GM21529 (cell line): ENCODE data around the gene ADPGK.
"Not testable (repeated sequence)": the region's sequence is repeated elsewhere in the genome, so short reads cannot be mapped to it uniquely, and the experiment has no call there.

Experiments used
- ATAC-seq: cut with Tn5 transposase; IDR thresholded peaks from one replicate; pipeline ENCODE4 v1.9.1; 2021; ENCODE audit not compliant: unreplicated experiment

ADPGK gene

GRCh38 chr15:72751751-72752455, 31.7 kb downstream of the ADPGK start:
- ATAC-seq, result no peak

- ATAC-seq, result no peak
Measured at GRCh38 chr15:72749700-72750099, 33.9 kb downstream of the ADPGK start.

GRCh38 chr15:72740219-72740618, 43.3 kb downstream of the ADPGK start:
- peak; percentile 85 for ATAC-seq

GRCh38 chr15:72737723-72738122, 45.8 kb downstream of the ADPGK start:
- ATAC-seq, result no peak

- ATAC-seq, result no peak
Measured at GRCh38 chr15:72737061-72737460, 46.5 kb downstream of the ADPGK start.

- ATAC-seq, result no peak
Measured at GRCh38 chr15:72735111-72735510, 48.4 kb downstream of the ADPGK start.

- no peak for ATAC-seq
Measured at GRCh38 chr15:72733941-72734738, 49.4 kb downstream of the ADPGK start.

- ATAC-seq, result no peak
Measured at GRCh38 chr15:72732516-72732915, 51.0 kb downstream of the ADPGK start.

- ATAC-seq, result no peak
Measured at GRCh38 chr15:72732086-72732485, 51.5 kb downstream of the ADPGK start.

- ATAC-seq, result no peak
Measured at GRCh38 chr15:72728821-72729220, 54.7 kb downstream of the ADPGK start.

GRCh38 chr15:72728249-72728648, 55.3 kb downstream of the ADPGK start:
- not testable (repeated sequence) for ATAC-seq

GRCh38 chr15:72727154-72727553, 56.4 kb downstream of the ADPGK start:
- no peak for ATAC-seq

- not testable (repeated sequence) for ATAC-seq
Measured at GRCh38 chr15:72725851-72726250, 57.7 kb downstream of the ADPGK start.

GRCh38 chr15:72725446-72725845, 58.1 kb downstream of the ADPGK start:
- ATAC-seq, result no peak

GRCh38 chr15:72724028-72724427, 59.5 kb downstream of the ADPGK start:
- no peak for ATAC-seq

- ATAC-seq, result no peak
Measured at GRCh38 chr15:72722071-72722696, 61.4 kb downstream of the ADPGK start.

- not testable (repeated sequence) for ATAC-seq
Measured at GRCh38 chr15:72708551-72709303, 74.8 kb downstream of the ADPGK start.

GRCh38 chr15:72706266-72706665, 77.3 kb downstream of the ADPGK start:
- ATAC-seq, result no peak
